Neural cell (in vitro differentiated cells): ENCODE results near the gene TADA2B. TPM values are rescaled to one million over a fixed set of nuclear protein-coding genes. Genes with fewer than 3 reads are reported as not detected.

Source experiments
- H2AFZ ChIP-seq: fragments of 200-600, 300-800 bp; sonication (generic), shearing (Covaris generic); 2 replicates; pipeline ENCODE4 v1.6.0; 2014; ENCODE audit warnings: low read depth, mild to moderate bottlenecking, antibody characterized with exemption, low read length, moderate library complexity
- H3F3A ChIP-seq: fragments of 200-600 bp; shearing (Covaris generic); 2 replicates; pipeline ENCODE4 v1.6.1; 2016; ENCODE audit warnings: mild to moderate bottlenecking, moderate library complexity, mixed read lengths, antibody characterized with exemption, low read length; ENCODE audit not compliant: insufficient read depth, poor library complexity, severe bottlenecking
- H3K27ac ChIP-seq: fragments of 200-600, 300-800 bp; sonication (generic), shearing (Covaris generic); 2 replicates; pipeline ENCODE4 v1.5.1; 2014; ENCODE audit warnings: mild to moderate bottlenecking, low read length, moderate library complexity
- H3K27me3 ChIP-seq: fragments of 300-800, 200-600 bp; sonication (generic), shearing (Covaris generic); 2 replicates; pipeline ENCODE4 v1.6.0; 2014; ENCODE audit warnings: mild to moderate bottlenecking, low read depth, low read length, moderate library complexity; ENCODE audit not compliant: insufficient read depth
- H3K36me3 ChIP-seq: fragments of 300-800, 200-600 bp; sonication (generic), shearing (Covaris generic); 2 replicates; pipeline ENCODE4 v1.5.1; 2014; ENCODE audit warnings: mild to moderate bottlenecking, antibody characterized with exemption, low read length, moderate library complexity; ENCODE audit not compliant: insufficient read depth
- H3K4me2 ChIP-seq: fragments of 300-800, 200-600 bp; sonication (generic), shearing (Covaris generic); 2 replicates; pipeline ENCODE4 v1.6.0; 2014; ENCODE audit warnings: mild to moderate bottlenecking, low read length
- H3K4me3 ChIP-seq: fragments of 300-800, 200-600 bp; sonication (generic), shearing (Covaris generic); 2 replicates; pipeline ENCODE4 v1.5.1; 2014; ENCODE audit warnings: mild to moderate bottlenecking, low read length, moderate library complexity
- H3K79me2 ChIP-seq: fragments of 200-600 bp; shearing (Covaris generic); replicated peaks from 2 replicates; pipeline ENCODE4 v1.6.0; 2014; ENCODE audit warnings: mild to moderate bottlenecking, low read length, moderate library complexity; ENCODE audit not compliant: insufficient read depth
- H3K9ac ChIP-seq: fragments of 300-800, 200-600 bp; sonication (generic), shearing (Covaris generic); 2 replicates; pipeline ENCODE4 v1.6.1; 2016; ENCODE audit warnings: mild to moderate bottlenecking, low read length, mixed read lengths
- H3K9me2 ChIP-seq: fragments of 200-600 bp; shearing (Covaris generic); 2 replicates; pipeline ENCODE4 v1.6.1; 2016; ENCODE audit warnings: mild to moderate bottlenecking, low read length, mixed read lengths; ENCODE audit not compliant: insufficient read depth
- H3K9me3 ChIP-seq: fragments of 200-600, 300-800 bp; sonication (generic), shearing (Covaris generic); 2 replicates; pipeline ENCODE4 v1.6.1; 2016; ENCODE audit warnings: mild to moderate bottlenecking, mixed run types, low read length, moderate library complexity, mixed read lengths
- H4K20me1 ChIP-seq: fragments of 200-600 bp; shearing (Covaris generic); 2 replicates; pipeline ENCODE4 v1.6.1; 2016; ENCODE audit warnings: mild to moderate bottlenecking, mixed run types; ENCODE audit not compliant: insufficient read depth
- CTCF ChIP-seq: fragments of 450-650 bp; IDR thresholded peaks from 2 replicates; pipeline ENCODE4 v1.5.1; 2014; ENCODE audit warnings: antibody characterized with exemption, mild to moderate bottlenecking, moderate library complexity; ENCODE audit not compliant: poor library complexity, severe bottlenecking
- EP300 ChIP-seq: fragments of 450-650 bp; conservative IDR thresholded peaks from 2 replicates; pipeline ENCODE4 v1.6.1; 2014; ENCODE audit warnings: antibody characterized with exemption, mild to moderate bottlenecking, moderate library complexity; ENCODE audit not compliant: poor library complexity, severe bottlenecking
- EZH2 ChIP-seq: fragments of 200-600, 300-800 bp; shearing (Covaris generic), sonication (generic); IDR thresholded peaks from 2 replicates; pipeline ENCODE4 v1.6.1; 2014; ENCODE audit warnings: antibody characterized with exemption, low read length, borderline replicate concordance, mild to moderate bottlenecking; ENCODE audit not compliant: insufficient read depth, poor library complexity, severe bottlenecking
- MXI1 ChIP-seq: fragments of 450-650 bp; conservative IDR thresholded peaks from 2 replicates; pipeline ENCODE4 v1.6.1; 2014; ENCODE audit warnings: antibody characterized with exemption, mild to moderate bottlenecking; ENCODE audit not compliant: poor library complexity, severe bottlenecking
- POLR2AphosphoS5 ChIP-seq: IDR thresholded peaks from 2 replicates; pipeline ENCODE4 v1.6.1; 2012
- RAD21 ChIP-seq: fragments of 450-650 bp; conservative IDR thresholded peaks from 2 replicates; pipeline ENCODE4 v1.6.1; 2014; ENCODE audit warnings: antibody characterized with exemption, mild to moderate bottlenecking, moderate library complexity
- REST ChIP-seq: IDR thresholded peaks from 2 replicates; pipeline ENCODE4 v1.6.1; 2012; ENCODE audit warnings: borderline replicate concordance
- SMC3 ChIP-seq: fragments of 450-650 bp; conservative IDR thresholded peaks from 2 replicates; pipeline ENCODE4 v1.6.1; 2014; ENCODE audit warnings: antibody characterized with exemption, mild to moderate bottlenecking, moderate library complexity; ENCODE audit not compliant: poor library complexity
- TAF1 ChIP-seq: IDR thresholded peaks from 2 replicates; pipeline ENCODE4 v1.6.1; 2012; ENCODE audit warnings: low read depth
- polyA plus RNA-seq: library from polyadenylated mRNA; depleted of rRNA; stranded (reverse); fragments of >200 nt; gene quantifications from 2 replicates; pipeline ENCODE4 v1.2.3, GENCODE V29; 2014

Gene TADA2B
- polyA plus RNA-seq, 1 donor from 2014 or later: 13.9 TPM

- H3K27me3 ChIP-seq: no peaks in the 10 kb centered on the region
- H4K20me1 ChIP-seq: no peaks in the 10 kb centered on the region
- H3K4me2 ChIP-seq: no peak overlapping the region
- H3K9me3 ChIP-seq: no peaks in the 10 kb centered on the region
- no peak for TF ChIP-seq MXI1
- no peak for TF ChIP-seq RAD21
- TF ChIP-seq SMC3: no peak
- TF ChIP-seq EZH2: no peak
- no peak for TF ChIP-seq CTCF
- no peak for TF ChIP-seq REST
- TF ChIP-seq TAF1: no peak
- no peak for TF ChIP-seq EP300
- no peak for TF ChIP-seq POLR2AphosphoS5
- H3K9ac ChIP-seq: no peak overlapping the region
- H3F3A ChIP-seq: no peaks in the 10 kb centered on the region
- H2AFZ ChIP-seq: no peak overlapping the region
- H3K27ac ChIP-seq: no peak overlapping the region
- H3K36me3 ChIP-seq: no peaks in the 10 kb centered on the region
- H3K79me2 ChIP-seq: no peaks in the 10 kb centered on the region
- H3K9me2 ChIP-seq: no peaks in the 10 kb centered on the region
- H3K4me3 ChIP-seq: no peak overlapping the region
Measured at GRCh38 chr4:7087036-7087435, 43.9 kb downstream of the TADA2B start.

GRCh38 chr4:7089213-7089986, 46.2 kb downstream of the TADA2B start:
- no peaks in the 10 kb centered on the region for H3K9me3 ChIP-seq
- no peaks in the 10 kb centered on the region for H3K36me3 ChIP-seq
- no peak overlapping the region for H3K27ac ChIP-seq
- H3K9me2 ChIP-seq: no peaks in the 10 kb centered on the region
- H3K4me2 ChIP-seq: no peak overlapping the region
- no peak overlapping the region for H3K9ac ChIP-seq
- no peak overlapping the region for H2AFZ ChIP-seq
- H3K79me2 ChIP-seq: no peaks in the 10 kb centered on the region
- TF ChIP-seq REST: no peak
- no peak for TF ChIP-seq RAD21
- no peaks in the 10 kb centered on the region for H3K27me3 ChIP-seq
- no peaks in the 10 kb centered on the region for H4K20me1 ChIP-seq
- H3K4me3 ChIP-seq: no peak overlapping the region
- H3F3A ChIP-seq: no peaks in the 10 kb centered on the region
